Pancreas (tissue), 10 donors: ENCODE measurements around the gene EPB41L5. TPM values are rescaled to one million over a fixed set of nuclear protein-coding genes. Genes with fewer than 3 reads are reported as not detected.
"Not testable (repeated sequence)": the region's sequence is repeated elsewhere in the genome, so short reads cannot be mapped to it uniquely, and the experiment has no call there.

ENCODE experiments used
- ATAC-seq, 4 donors: fragments of 200-7000 bp; cut with Tn5 transposase; one replicate each; pipeline versions ENCODE4 v1.8.0 to v1.9.1; 2020; ENCODE audit warnings: mild to moderate bottlenecking in 4 of 4, moderate library complexity in 4 of 4
- DNase-seq, 6 donors: peaks; one replicate each; pipeline ENCODE4 v3.0.0-alpha.2; 2020
- FAIRE-seq: peaks from 2 replicates; lab custom pipeline; 2012; peaks lifted over from hg19 to GRCh38; lab: Jason Lieb, UNC
- H3K27ac ChIP-seq, 4 donors: fragments of 200-600 bp; sonication (generic); 1 replicate in 3 of 4; 2 replicates in 1 of 4; pipeline versions ENCODE4 v1.5.0 to v1.8.0; 2020
- H3K27me3 ChIP-seq, 4 donors: fragments of 200-600 bp; one replicate each; pipeline ENCODE4 v1.8.0; 2021
- H3K36me3 ChIP-seq, 3 donors: fragments of 200-600 bp; sonication (generic) in 1 of 3; one replicate each; pipeline versions ENCODE4 v1.5.0 to v1.8.0; 2020 to 2021
- H3K4me1 ChIP-seq, 3 donors: fragments of 200-600 bp; one replicate each; pipeline ENCODE4 v1.8.0; 2021
- H3K4me3 ChIP-seq, 4 donors: fragments of 200-600 bp; sonication (generic) in 2 of 4; one replicate each; pipeline versions ENCODE4 v1.5.0 to v1.8.0; 2020 to 2021
- H3K9me3 ChIP-seq, 4 donors: fragments of 200-600 bp; one replicate each; pipeline ENCODE4 v1.8.0; 2021
- WGBS, 2 donors: extraction: QIAGEN DNeasy Blood & Tissue Kit; methylation state at CpG; one replicate each; pipeline ENCODE4 v1.1.7; 2013; 5-methylcytosine and 5-hydroxymethylcytosine counted together
- intact Hi-C, 3 donors: fragments of 100-400 bp; cut with DNase I; formaldehyde crosslinking; loops; one replicate each; pipeline versions ENCODE4 v1.11.1 to v1.14.2; 2022
- polyA plus RNA-seq, 2 donors: library from polyadenylated mRNA; stranded (reverse); fragments of 200-250 nt; gene quantifications; one replicate each; pipeline ENCODE4 v1.2.3, GENCODE V29; 2013
- total RNA-seq, 6 donors: library from RNA; stranded (reverse); fragmentation: NEBNext Ultra II Directional in 4 of 6; extraction: Animal tissue kit (Norgen Biotek cat#: 25700) in 4 of 6; gene quantifications; one replicate each; pipeline versions ENCODE4 v1.2.1 to v1.2.4, GENCODE V29; 2021 to 2023
- TF ChIP-seq, protein P1 (sequence below), 4 donors: fragments of 200-600 bp; sonication (generic) in 3 of 4; IDR thresholded peaks; one replicate each; pipeline versions ENCODE4 v1.5.0 to v1.8.0; 2021; ENCODE audit warnings: antibody characterized with exemption in 4 of 4
- donor health status: healthy with polysubstance abuse.
- donor health status: DM: no; HTN: no; CAD: no; lungs with moderate emphysema.
- donor health status: DM: no; HTN: no; CAD: no.
- donor health status: control.
- donor health status: control.
- donor health status: Bipolar disorder and iron deficiency.
- donor health status: DM: yes; HTN: yes; CAD: no.
- donor health status: DM: no; HTN: no; CAD: no.
- donor health status: DM: no; HTN: no; CAD: no.
- donor health status: DM: yes; HTN: yes; CAD: no.

The EPB41L5 gene
- total and polyA plus RNA-seq, 8 donors, result 7.3 to 23.8 (median 20.5) TPM

GRCh38 chr2:120132190-120132589 lies 119.3 kb downstream of the EPB41L5 start:
- intact Hi-C loops, result no loop called here
- ATAC-seq (no peak), FAIRE-seq (no peak), DNase-seq (no peak)
- no peaks in the 10 kb centered on the region for H3K36me3 ChIP-seq
- H3K9me3 ChIP-seq, result no peaks in the 10 kb centered on the region
- 93 to 97% methylated on average over 5 of the region's 5 CpGs for WGBS, 2 donors
- H3K27ac ChIP-seq, result no peak overlapping the region
- H3K4me1 ChIP-seq, result no peaks in the 10 kb centered on the region
- no peak overlapping the region for H3K4me3 ChIP-seq
- TF ChIP-seq, protein P1, sequence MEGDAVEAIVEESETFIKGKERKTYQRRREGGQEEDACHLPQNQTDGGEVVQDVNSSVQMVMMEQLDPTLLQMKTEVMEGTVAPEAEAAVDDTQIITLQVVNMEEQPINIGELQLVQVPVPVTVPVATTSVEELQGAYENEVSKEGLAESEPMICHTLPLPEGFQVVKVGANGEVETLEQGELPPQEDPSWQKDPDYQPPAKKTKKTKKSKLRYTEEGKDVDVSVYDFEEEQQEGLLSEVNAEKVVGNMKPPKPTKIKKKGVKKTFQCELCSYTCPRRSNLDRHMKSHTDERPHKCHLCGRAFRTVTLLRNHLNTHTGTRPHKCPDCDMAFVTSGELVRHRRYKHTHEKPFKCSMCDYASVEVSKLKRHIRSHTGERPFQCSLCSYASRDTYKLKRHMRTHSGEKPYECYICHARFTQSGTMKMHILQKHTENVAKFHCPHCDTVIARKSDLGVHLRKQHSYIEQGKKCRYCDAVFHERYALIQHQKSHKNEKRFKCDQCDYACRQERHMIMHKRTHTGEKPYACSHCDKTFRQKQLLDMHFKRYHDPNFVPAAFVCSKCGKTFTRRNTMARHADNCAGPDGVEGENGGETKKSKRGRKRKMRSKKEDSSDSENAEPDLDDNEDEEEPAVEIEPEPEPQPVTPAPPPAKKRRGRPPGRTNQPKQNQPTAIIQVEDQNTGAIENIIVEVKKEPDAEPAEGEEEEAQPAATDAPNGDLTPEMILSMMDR (IDR thresholded peaks at IDR 0.05), result no peak
- H3K27me3 ChIP-seq, result no peaks in the 10 kb centered on the region

- no peak overlapping the region for H3K27ac ChIP-seq
- no peaks in the 10 kb centered on the region for H3K36me3 ChIP-seq
- TF ChIP-seq, protein P1 (IDR thresholded peaks at IDR 0.05), result no peak
- H3K9me3 ChIP-seq, result no peaks in the 10 kb centered on the region
- H3K4me3 ChIP-seq, result no peak overlapping the region
- FAIRE-seq, result no peak
- 89 to 100% methylated on average over 1 of the region's 1 CpG for WGBS, 2 donors
- no peaks in the 10 kb centered on the region for H3K4me1 ChIP-seq
- H3K27me3 ChIP-seq, result no peaks in the 10 kb centered on the region
- intact Hi-C loops, result no loop called here
- DNase-seq, result no peak
- ATAC-seq, result no peak
Measured at GRCh38 chr2:120132691-120133090, 119.8 kb downstream of the EPB41L5 start.

DNA sequence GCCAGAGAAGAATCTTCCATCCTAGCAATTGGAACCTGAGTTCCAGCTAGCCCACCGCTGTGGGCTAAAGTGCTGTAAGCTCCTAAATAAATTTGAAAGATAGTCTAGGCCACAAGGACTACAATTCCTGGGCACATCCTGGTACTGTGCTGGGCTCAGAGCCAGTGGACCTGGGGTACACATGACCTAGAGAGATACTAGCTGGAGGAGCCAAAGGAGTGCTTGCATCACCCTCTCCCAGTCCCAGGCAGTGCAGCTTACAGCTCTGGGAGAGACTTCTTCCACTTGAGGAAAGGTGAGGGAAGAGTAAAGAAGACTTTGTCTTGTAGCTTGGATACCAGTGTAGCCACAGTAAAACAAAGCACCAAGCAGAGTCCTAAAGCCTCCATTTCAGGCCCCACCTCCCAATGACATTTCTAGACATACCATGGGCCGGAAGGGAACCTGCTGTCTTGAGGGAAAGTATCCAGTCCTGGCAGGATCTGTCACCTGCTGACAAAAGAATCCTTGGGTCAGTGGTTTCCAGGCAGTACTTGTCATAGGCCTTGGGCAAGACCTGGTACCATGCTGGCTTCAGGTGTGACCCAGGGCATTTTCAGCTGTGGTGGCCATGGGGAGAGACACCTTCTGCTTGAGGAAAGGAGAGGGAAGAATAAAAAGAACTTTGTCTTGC lies 120.8 kb downstream of the EPB41L5 start:
- 98 to 99% methylated on average over 2 of the region's 2 CpGs for WGBS, 2 donors
- no peak overlapping the region for H3K27ac ChIP-seq
- H3K4me3 ChIP-seq, result no peak overlapping the region
- DNase-seq, result no peak
- H3K36me3 ChIP-seq, result no peaks in the 10 kb centered on the region
- no peaks in the 10 kb centered on the region for H3K27me3 ChIP-seq
- H3K4me1 ChIP-seq, result no peaks in the 10 kb centered on the region
- H3K9me3 ChIP-seq, result no peaks in the 10 kb centered on the region
- no peak for ATAC-seq
- no peak for FAIRE-seq
- TF ChIP-seq, protein P1 (IDR thresholded peaks at IDR 0.05), result no peak
- intact Hi-C loops, result no loop called here

DNA sequence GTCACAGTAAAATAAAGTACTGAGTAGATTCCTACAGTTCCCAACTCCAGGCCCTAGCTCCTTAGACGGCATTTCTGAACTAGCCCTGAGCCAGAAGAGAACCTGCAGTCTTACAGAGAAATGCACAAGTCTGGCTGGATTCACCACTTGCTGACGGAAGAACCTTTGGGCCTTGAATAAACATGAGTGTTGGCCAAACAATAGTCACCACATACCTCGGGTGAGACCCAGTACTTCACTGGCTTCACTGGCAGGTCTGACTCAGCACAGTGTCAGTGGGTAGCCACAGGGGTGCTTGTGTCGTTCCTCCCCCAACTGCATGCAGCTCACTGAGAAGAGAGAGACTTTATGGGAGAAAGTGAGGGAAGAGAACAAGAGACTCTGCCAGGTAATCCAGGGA lies 121.4 kb downstream of the EPB41L5 start:
- H3K4me3 ChIP-seq, result no peak overlapping the region
- no peak overlapping the region for H3K27ac ChIP-seq
- H3K36me3 ChIP-seq, result no peaks in the 10 kb centered on the region
- H3K4me1 ChIP-seq, result no peaks in the 10 kb centered on the region
- DNase-seq (no peak), FAIRE-seq (no peak), ATAC-seq (no peak)
- TF ChIP-seq, protein P1 (IDR thresholded peaks at IDR 0.05), result no peak
- no peaks in the 10 kb centered on the region for H3K27me3 ChIP-seq
- intact Hi-C loops, result no loop called here
- H3K9me3 ChIP-seq, result no peaks in the 10 kb centered on the region
- WGBS, 2 donors, result 87 to 95% methylated on average over 4 of the region's 4 CpGs

DNA sequence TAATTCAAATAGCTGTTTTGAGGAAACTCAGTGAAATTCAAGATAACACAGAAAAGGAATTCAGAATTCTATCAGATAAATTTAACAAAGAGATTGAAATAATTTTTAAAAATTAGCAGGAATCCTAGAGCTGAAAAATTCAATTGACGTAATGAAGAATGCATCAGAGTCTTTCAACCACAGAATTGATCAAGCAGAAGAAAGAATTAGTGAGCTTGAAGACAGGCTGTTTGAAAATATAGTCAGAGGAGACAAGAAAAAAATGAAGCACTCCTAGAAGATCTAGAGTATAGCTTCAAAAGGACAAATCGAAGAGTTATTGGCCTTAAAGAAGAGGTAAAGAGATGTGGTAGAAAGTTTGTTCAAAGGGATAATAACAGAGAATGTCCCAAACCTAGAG lies 122.1 kb downstream of the EPB41L5 start:
- DNase-seq, ATAC-seq, H3K4me1 ChIP-seq, FAIRE-seq, H3K27ac ChIP-seq, H3K9me3 ChIP-seq, H3K36me3 ChIP-seq, H3K4me3 ChIP-seq, H3K27me3 ChIP-seq, intact Hi-C loops: not testable (repeated sequence)
- 98 to 100% methylated on average over 2 of the region's 2 CpGs for WGBS, 2 donors
